ENCODE measurements around the gene RPL37.
"Not testable (repeated sequence)": the region's sequence is repeated elsewhere in the genome, so short reads cannot be mapped to it uniquely, and the experiment has no call there.

The RPL37 gene

DNA sequence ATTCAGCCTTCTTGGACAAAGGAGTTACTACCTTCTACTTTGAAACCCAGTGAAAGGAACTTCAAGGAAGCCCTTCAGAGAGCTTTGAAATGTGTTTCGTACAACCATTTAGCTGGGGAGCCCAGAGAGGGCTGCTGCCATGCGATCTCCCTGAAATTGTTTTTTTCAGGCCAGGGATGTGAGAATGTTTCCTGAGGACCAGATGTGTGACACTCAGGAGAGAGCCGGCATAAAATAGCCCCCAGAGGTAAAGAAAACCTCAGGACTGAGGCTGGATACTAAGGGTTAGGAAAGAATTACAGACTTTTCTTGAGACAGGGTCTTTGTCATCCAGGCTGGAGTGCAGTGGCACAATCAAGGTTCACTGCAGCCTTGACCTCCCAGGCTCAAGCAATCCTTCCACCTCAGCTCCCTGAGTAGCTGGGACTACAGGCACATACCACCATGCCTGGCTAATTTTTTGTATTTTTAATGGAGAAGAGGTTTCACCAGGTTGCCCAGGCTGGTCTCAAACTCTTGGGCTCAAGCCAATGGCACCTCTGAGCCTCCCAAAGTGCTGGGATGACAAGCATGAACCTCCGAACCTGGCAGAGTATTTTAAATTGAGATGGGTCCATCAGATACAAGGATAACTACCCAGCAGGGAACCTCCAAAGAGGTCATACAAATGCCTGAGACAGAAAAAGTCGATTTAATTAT, 8.4 kb downstream of the RPL37 start:
- Histone ChIP-seq H3K9me3 (ENCODE audit: control insufficient read depth, low read length) (no peaks in the 10 kb centered on the region), H3K4me1 (ENCODE audit: control insufficient read depth, insufficient read depth, low read length) (no peaks in the 10 kb centered on the region), H3K36me3 (ENCODE audit: control insufficient read depth, insufficient read depth, low read length) (peaks cover 52% of the 10 kb centered on the region), H3K4me3 (ENCODE audit: insufficient read depth, low read depth, low read length) (no peak overlapping the region), H3K27me3 (ENCODE audit: control insufficient read depth, insufficient read depth, low read length, poor library complexity, severe bottlenecking) (no peaks in the 10 kb centered on the region), H3K27ac (ENCODE audit: insufficient read depth, low read depth, low read length, poor library complexity, severe bottlenecking) (no peak overlapping the region)
- WGBS, 2 experiments: 93 to 95% methylated on average over 5 of the region's 5 CpGs

DNA sequence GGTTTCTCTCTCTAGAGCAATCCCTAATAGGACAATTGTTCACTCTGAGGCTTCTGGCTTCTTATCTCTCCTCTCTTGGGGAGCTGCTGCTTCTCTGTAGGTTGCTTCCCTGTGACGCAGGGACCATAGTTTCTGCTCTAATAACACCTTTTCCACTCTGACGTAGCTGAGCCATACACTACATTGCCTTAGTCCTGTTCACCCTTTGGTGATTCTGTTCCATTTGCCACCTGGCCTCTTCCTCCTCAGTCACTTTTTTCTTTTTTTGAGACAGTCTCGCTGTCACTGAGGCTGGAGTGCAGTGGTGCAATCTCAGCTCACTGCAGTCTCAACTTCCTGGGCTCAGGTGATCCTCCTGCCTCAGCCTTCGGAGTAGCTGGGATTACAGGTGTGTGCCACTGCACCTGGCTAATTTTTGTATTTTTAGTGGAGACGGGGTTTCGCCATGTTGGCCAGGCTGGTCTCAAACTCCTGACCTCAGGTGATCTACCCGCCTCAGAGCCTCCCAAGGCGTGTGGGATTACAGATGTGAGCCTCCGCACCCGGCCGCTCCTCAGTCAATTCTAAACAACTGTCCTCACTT, 9.5 kb downstream of the RPL37 start:
- H3K4me1 ChIP-seq (ENCODE audit: control insufficient read depth, insufficient read depth, low read length); H3K27ac ChIP-seq (ENCODE audit: insufficient read depth, low read depth, low read length, poor library complexity, severe bottlenecking); H3K4me3 ChIP-seq (ENCODE audit: insufficient read depth, low read depth, low read length); H3K27me3 ChIP-seq (ENCODE audit: control insufficient read depth, insufficient read depth, low read length, poor library complexity, severe bottlenecking); H3K9me3 ChIP-seq (ENCODE audit: control insufficient read depth, low read length): not testable (repeated sequence)
- H3K36me3 ChIP-seq (ENCODE audit: control insufficient read depth, insufficient read depth, low read length): peaks cover 42% of the 10 kb centered on the region
- WGBS, 2 experiments: 92 to 94% methylated on average over 11 of the region's 11 CpGs

DNA sequence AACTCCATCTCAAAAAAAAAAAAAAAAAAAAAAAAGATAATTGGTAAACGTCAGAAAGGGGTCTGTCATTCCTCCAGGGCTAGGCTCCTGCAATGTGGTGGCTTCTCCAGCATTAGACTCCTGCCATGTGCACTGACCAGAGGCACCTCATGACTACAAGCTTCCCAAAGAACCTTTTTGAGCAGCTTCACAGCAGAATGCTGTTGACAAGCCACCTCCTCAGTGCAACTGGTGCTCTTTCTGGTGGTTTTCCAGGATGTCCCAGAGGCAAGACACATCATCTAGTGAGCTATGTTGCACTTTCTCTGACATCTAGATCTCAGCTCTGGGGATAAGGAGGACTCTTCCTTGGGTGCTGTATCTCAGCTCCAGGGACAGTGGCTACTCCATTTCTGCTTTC, 11.6 kb downstream of the RPL37 start:
- Histone ChIP-seq H3K4me1 (ENCODE audit: control insufficient read depth, insufficient read depth, low read length) (no peaks in the 10 kb centered on the region), H3K27ac (ENCODE audit: insufficient read depth, low read depth, low read length, poor library complexity, severe bottlenecking) (no peak overlapping the region), H3K27me3 (ENCODE audit: control insufficient read depth, insufficient read depth, low read length, poor library complexity, severe bottlenecking) (no peaks in the 10 kb centered on the region), H3K4me3 (ENCODE audit: insufficient read depth, low read depth, low read length) (no peak overlapping the region), H3K36me3 (ENCODE audit: control insufficient read depth, insufficient read depth, low read length) (peaks cover 26% of the 10 kb centered on the region), H3K9me3 (ENCODE audit: control insufficient read depth, low read length) (no peaks in the 10 kb centered on the region)
- WGBS, 2 experiments: 67 to 81% methylated on average over 1 of the region's 1 CpG

DNA sequence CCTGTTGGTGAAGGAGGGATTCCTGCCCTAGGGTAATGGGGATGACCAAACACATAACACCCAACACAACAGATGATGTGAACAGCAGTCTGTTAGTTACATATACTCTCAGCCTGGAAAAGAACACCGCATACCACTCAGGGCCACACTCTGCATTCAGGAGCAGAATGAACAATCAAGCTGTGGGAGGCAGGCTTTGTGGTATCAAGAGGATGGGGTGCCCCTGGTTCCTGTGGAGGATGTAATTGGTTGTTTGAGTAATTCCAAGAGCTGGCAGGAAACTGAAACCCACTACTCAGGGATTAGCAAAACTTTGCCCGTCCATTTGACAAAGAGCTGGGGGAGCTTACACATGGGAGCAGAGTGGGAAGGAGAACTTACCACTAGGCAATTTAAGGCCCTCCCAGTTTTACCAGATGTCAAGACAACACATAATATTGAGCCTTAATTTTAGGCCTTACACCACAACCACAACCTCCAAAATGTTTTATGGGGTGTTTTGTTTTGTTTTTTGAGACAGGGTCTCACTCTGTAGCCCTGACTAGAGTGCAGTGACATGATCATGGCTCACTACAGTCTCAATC, 21.2 kb downstream of the RPL37 start:
- H3K27ac ChIP-seq (ENCODE audit: insufficient read depth, low read depth, low read length, poor library complexity, severe bottlenecking): no peak overlapping the region
- H3K9me3 ChIP-seq (ENCODE audit: control insufficient read depth, low read length): no peaks in the 10 kb centered on the region
- no peaks in the 10 kb centered on the region for H3K36me3 ChIP-seq (ENCODE audit: control insufficient read depth, insufficient read depth, low read length)
- WGBS, 2 experiments: 51 to 61% methylated on average over 2 of the region's 2 CpGs
- H3K4me3 ChIP-seq (ENCODE audit: insufficient read depth, low read depth, low read length): no peak overlapping the region
- H3K27me3 ChIP-seq (ENCODE audit: control insufficient read depth, insufficient read depth, low read length, poor library complexity, severe bottlenecking): no peaks in the 10 kb centered on the region
- peaks cover 6% of the 10 kb centered on the region for H3K4me1 ChIP-seq (ENCODE audit: control insufficient read depth, insufficient read depth, low read length)

DNA sequence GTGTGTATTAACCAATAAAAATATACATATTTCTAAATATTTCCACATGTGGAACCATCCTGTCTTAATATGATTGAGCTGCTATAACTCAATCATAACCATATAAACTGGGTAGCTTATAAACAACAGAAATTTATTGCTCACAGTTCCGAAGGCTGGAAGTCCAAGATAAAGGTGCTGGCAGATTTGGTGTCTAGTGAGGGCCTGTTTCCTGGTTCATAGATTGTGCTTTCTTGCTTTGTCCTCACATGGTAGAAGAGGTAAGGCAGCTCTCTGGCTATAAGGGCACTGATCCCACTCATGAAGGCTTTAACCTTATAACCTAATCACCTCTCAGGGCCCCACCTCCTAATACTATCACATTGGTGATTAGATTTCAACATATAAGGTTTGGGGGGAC, 22.9 kb downstream of the RPL37 start:
- Histone ChIP-seq H3K4me3 (ENCODE audit: insufficient read depth, low read depth, low read length) (no peak overlapping the region), H3K36me3 (ENCODE audit: control insufficient read depth, insufficient read depth, low read length) (no peaks in the 10 kb centered on the region), H3K9me3 (ENCODE audit: control insufficient read depth, low read length) (no peaks in the 10 kb centered on the region), H3K27ac (ENCODE audit: insufficient read depth, low read depth, low read length, poor library complexity, severe bottlenecking) (no peak overlapping the region), H3K27me3 (ENCODE audit: control insufficient read depth, insufficient read depth, low read length, poor library complexity, severe bottlenecking) (no peaks in the 10 kb centered on the region), H3K4me1 (ENCODE audit: control insufficient read depth, insufficient read depth, low read length) (peaks cover 6% of the 10 kb centered on the region)
- 28 to 69% methylated on average over 1 of the region's 1 CpG for WGBS, 2 experiments

DNA sequence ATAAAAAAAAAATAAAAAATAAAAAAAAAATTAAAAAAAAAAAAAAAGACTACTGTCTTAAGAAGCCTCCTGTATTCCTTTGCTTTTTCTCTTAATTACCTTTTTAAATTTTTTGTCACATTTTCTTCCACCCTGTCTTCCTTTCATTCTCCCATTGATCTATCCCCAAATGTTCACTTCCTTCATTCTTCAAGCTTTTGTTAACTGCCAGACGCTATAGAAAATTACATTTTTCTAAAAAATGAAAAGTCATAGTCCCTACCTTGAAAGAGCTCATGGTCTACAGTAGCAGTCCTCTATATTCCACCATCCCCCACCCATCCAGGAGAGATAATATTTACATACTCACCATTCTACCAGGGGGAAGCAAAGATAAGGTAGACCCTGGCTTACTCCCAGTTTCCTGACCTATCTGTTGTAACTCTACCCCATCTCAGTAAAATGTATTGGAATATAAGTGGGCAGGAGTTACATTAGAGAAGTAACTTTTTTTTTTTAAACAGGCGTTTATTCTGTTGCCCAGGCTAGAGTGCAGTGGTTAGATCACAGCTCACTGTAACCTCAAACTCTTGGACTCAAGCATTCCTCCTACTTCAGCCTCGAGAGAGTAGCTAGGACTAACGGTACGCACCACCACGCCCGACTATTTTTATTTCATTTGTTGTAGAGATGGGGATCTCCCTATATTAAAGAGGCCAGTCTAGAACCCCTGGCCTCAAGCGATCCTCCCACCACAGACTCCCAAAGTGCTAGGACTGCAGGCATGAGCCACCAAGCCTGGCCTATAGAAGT, 33.1 kb downstream of the RPL37 start:
- H3K36me3 ChIP-seq (ENCODE audit: control insufficient read depth, insufficient read depth, low read length): no peaks in the 10 kb centered on the region
- H3K4me1 ChIP-seq (ENCODE audit: control insufficient read depth, insufficient read depth, low read length): peaks cover 6% of the 10 kb centered on the region
- H3K4me3 ChIP-seq (ENCODE audit: insufficient read depth, low read depth, low read length): no peak overlapping the region
- 86 to 93% methylated on average over 5 to 8 of the region's 8 CpGs for WGBS, 2 experiments
- no peaks in the 10 kb centered on the region for H3K9me3 ChIP-seq (ENCODE audit: control insufficient read depth, low read length)
- no peaks in the 10 kb centered on the region for H3K27me3 ChIP-seq (ENCODE audit: control insufficient read depth, insufficient read depth, low read length, poor library complexity, severe bottlenecking)
- H3K27ac ChIP-seq (ENCODE audit: insufficient read depth, low read depth, low read length, poor library complexity, severe bottlenecking): no peak overlapping the region

DNA sequence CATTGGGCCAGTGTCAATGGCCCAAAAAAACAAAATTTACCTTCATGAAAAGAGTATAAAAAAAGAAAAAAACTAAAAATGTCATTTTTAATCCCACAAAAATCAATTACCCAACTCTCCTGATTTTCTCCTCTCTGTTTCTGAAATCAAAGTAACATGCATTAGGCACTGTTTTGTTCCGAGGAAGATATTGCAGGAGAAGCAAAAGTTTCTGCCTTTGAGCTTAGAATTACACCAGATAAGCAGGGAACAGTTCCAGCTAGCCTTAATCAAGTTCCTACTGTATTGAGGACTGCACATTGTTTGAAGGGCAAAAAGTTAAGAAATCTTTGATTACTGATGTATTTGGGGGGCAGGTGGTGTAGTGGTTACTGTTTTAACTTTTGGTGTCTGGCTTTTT, 35.8 kb downstream of the RPL37 start:
- no peak overlapping the region for H3K27ac ChIP-seq (ENCODE audit: insufficient read depth, low read depth, low read length, poor library complexity, severe bottlenecking)
- H3K36me3 ChIP-seq (ENCODE audit: control insufficient read depth, insufficient read depth, low read length): no peaks in the 10 kb centered on the region
- peaks cover 10% of the 10 kb centered on the region for H3K4me1 ChIP-seq (ENCODE audit: control insufficient read depth, insufficient read depth, low read length)
- no peaks in the 10 kb centered on the region for H3K9me3 ChIP-seq (ENCODE audit: control insufficient read depth, low read length)
- no peaks in the 10 kb centered on the region for H3K27me3 ChIP-seq (ENCODE audit: control insufficient read depth, insufficient read depth, low read length, poor library complexity, severe bottlenecking)
- H3K4me3 ChIP-seq (ENCODE audit: insufficient read depth, low read depth, low read length): peak overlapping the region; percentile 78
- 0% methylated on average over 1 of the region's 1 CpG for WGBS, 2 experiments

DNA sequence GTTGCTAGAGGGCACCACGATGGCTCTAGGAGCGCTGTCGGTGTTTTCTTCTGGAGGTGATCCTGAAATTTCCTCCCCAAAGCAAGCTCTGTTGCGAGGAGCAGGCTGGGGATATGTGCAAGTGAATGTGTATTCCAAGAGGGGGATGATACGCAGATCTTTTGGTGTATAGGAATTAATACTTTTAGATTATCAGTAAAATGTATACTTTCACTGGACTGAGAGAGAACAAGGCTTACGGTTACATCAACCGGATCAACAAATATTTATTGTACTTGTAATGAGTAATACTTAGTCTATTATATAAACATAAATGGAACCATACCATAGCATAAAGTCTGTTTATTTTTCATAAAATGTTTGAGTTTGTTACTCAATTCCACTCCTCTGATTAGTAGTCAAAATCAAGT, 36.2 kb downstream of the RPL37 start:
- Histone ChIP-seq H3K9me3 (ENCODE audit: control insufficient read depth, low read length) (no peaks in the 10 kb centered on the region), H3K27me3 (ENCODE audit: control insufficient read depth, insufficient read depth, low read length, poor library complexity, severe bottlenecking) (no peaks in the 10 kb centered on the region), H3K4me1 (ENCODE audit: control insufficient read depth, insufficient read depth, low read length) (peaks cover 10% of the 10 kb centered on the region), H3K27ac (ENCODE audit: insufficient read depth, low read depth, low read length, poor library complexity, severe bottlenecking) (peak overlapping the region; percentile 87), H3K4me3 (ENCODE audit: insufficient read depth, low read depth, low read length) (peak overlapping the region; percentile 78), H3K36me3 (ENCODE audit: control insufficient read depth, insufficient read depth, low read length) (no peaks in the 10 kb centered on the region)
- WGBS, 2 experiments: 0 to 1% methylated on average over 5 of the region's 7 CpGs

DNA sequence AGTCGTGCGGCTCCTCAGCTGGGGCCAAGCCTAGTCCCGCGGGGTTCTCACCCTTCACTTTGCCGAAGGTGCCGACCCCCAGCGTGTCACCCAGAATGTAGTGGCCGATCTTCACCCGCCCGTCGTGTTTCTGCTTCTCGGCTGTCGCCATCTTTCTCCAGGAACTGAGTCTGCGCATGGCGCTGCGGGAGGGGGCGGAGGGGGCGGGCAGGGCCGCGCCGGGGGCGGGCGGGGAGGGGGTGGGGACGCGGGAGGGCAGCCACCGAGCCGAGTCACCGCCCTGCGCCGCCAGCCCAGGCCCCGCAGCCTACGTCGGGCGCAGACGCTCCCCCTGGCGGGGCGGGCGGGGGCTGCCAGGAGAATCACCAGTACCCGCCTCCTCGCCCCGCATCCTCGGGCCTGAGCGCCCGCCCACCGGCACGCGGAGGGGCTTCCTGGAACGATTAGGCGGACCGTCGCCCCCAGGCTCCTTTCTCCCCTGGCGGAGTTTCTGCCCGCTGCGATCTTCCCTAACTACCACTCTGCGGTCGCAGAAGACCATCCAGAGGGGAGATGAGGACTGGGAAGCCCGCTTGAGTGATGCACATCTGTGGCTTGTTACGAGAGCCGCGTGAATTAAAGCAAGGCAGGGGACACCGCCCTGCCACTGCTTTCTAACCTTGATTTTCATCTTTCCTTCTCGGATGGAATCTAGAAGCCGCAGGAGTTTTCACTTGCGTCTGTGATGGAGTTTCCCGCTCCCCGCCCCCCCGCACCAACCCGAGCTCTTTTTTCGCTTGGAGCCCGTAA, 36.8 kb downstream of the RPL37 start, which contains the start of gene PRKAA1:
Gene PRKAA1, minus strand, starts transcription at position 363 of the 789 bp plus-strand sequence. Its CDS starts 185 bp downstream, at position 178.
- no peaks in the 10 kb centered on the region for H3K36me3 ChIP-seq (ENCODE audit: control insufficient read depth, insufficient read depth, low read length)
- H3K27ac ChIP-seq (ENCODE audit: insufficient read depth, low read depth, low read length, poor library complexity, severe bottlenecking): peak within 1 kb of the TSS; percentile 92
- H3K4me3 ChIP-seq (ENCODE audit: insufficient read depth, low read depth, low read length): peak within 1 kb of the TSS; percentile 78
- WGBS, 2 experiments: 0% methylated on average over 70 of the region's 70 CpGs
- H3K9me3 ChIP-seq (ENCODE audit: control insufficient read depth, low read length): no peaks in the 10 kb centered on the region
- no peaks in the 10 kb centered on the region for H3K27me3 ChIP-seq (ENCODE audit: control insufficient read depth, insufficient read depth, low read length, poor library complexity, severe bottlenecking)
- peaks cover 10% of the 10 kb centered on the region for H3K4me1 ChIP-seq (ENCODE audit: control insufficient read depth, insufficient read depth, low read length)
